ENCODE measurements around the gene C8A.

The C8A gene

GRCh38 chr1:56834137-56834900 lies 20.3 kb upstream of the C8A start:
- DNase-seq (ENCODE audit: low read depth): no peak
- TF ChIP-seq CTCF (IDR thresholded peaks at IDR 0.05; ENCODE audit: low read depth, low read length, missing control alignments): no peak
- no peak overlapping the region for H3K4me3 ChIP-seq (ENCODE audit: low read depth, low read length)
- in situ Hi-C loops (cut with HindIII; ENCODE audit: low sequenced_read_pairs): loop anchor here (25.0 kb wide), 1 partner anchor 1828 kb away; no protein-coding TSS in a partner anchor

DNA sequence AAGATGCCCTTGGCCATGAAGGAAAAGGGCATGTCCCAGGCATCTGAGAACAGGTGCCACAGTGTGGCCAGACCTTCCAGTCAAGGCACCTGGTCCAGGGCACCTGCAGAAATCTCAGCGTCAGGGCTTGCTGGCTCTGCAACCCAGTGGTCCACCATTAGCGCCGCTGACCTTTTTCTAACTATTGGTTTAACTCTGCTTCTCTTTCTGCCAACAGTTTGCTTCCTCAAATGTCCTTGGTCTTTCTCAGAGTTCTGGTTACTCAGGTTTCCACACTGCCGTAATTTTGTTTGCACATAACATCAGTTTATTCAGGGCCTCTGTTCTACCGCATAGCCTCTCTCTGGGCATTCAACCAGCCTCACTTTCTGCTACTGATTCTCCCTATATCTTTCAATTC lies 18.9 kb upstream of the C8A start:
- in situ Hi-C loops (cut with HindIII; ENCODE audit: low sequenced_read_pairs): loop anchor here (25.0 kb wide), 1 partner anchor 1827 kb away; no protein-coding TSS in a partner anchor
- no peak overlapping the region for H3K4me3 ChIP-seq (ENCODE audit: low read depth, low read length)
- no peak for TF ChIP-seq CTCF (IDR thresholded peaks at IDR 0.05; ENCODE audit: low read depth, low read length, missing control alignments)
- no peak for DNase-seq (ENCODE audit: low read depth)

DNA sequence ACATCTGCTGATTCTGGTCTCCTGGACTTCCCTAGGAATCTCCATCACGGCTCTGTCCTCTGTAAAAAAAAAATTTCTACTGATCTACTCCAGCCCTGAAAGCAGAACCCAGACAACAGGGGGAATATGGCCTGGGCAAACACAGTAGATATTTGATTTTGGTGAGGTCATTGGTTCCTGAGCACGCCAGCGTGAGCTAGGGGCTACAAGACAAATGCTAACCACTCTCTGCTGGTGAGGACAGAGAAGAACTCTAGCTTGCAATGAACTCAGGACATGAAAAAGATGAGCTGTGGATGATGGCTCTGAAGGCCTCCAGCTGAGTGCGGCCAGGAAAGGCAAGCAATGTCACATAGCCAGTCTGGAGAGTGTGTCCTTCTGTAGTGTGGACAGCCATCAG lies 18.2 kb upstream of the C8A start:
- in situ Hi-C loops (cut with HindIII; ENCODE audit: low sequenced_read_pairs): loop anchor here (25.0 kb wide), 1 partner anchor 1826 kb away; no protein-coding TSS in a partner anchor
- DNase-seq (ENCODE audit: low read depth): no peak
- no peak for TF ChIP-seq CTCF (IDR thresholded peaks at IDR 0.05; ENCODE audit: low read depth, low read length, missing control alignments)
- H3K4me3 ChIP-seq (ENCODE audit: low read depth, low read length): no peak overlapping the region

- TF ChIP-seq CTCF (IDR thresholded peaks at IDR 0.05; ENCODE audit: low read depth, low read length, missing control alignments): no peak
- H3K4me3 ChIP-seq (ENCODE audit: low read depth, low read length): no peak overlapping the region
- DNase-seq (ENCODE audit: low read depth): no peak
- in situ Hi-C loops (cut with HindIII; ENCODE audit: low sequenced_read_pairs): loop anchor here (25.0 kb wide), 1 partner anchor 1825 kb away; no protein-coding TSS in a partner anchor
These were observed 17.2 kb upstream of the C8A start for GRCh38 chr1:56837244-56837939.

DNA sequence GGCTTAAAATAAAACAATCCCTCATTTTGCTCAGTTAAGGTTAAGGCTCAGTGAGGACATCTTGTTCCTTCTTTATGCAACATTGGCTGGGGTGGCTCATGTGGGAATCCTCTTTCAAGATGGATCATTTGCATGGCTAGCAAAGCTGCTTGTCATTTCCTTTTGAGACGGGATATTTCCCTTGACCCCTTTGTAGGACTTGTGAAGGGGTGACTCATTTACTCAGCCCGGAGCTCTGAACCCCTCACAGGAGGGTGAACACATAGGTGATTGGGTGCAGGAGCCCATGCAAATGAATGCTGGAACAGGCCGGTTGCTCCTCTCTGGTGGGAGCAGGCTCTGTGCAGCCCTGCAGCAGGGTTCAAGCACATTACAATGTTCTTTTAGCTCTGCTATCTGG lies 15.8 kb upstream of the C8A start:
- TF ChIP-seq CTCF (IDR thresholded peaks at IDR 0.05; ENCODE audit: low read depth, low read length, missing control alignments): no peak
- DNase-seq (ENCODE audit: low read depth): no peak

GRCh38 chr1:56843544-56843943 lies 11.1 kb upstream of the C8A start:
- H3K4me3 ChIP-seq (ENCODE audit: low read depth, low read length): no peak overlapping the region
- in situ Hi-C loops (cut with HindIII; ENCODE audit: low sequenced_read_pairs): loop anchor here (25.0 kb wide), 1 partner anchor 1819 kb away; no protein-coding TSS in a partner anchor
- TF ChIP-seq CTCF (IDR thresholded peaks at IDR 0.05; ENCODE audit: low read depth, low read length, missing control alignments): no peak
- DNase-seq (ENCODE audit: low read depth): no peak

More for the DNA sequence above, 15.8 kb upstream of the C8A start:
- in situ Hi-C loops (cut with HindIII; ENCODE audit: low sequenced_read_pairs): loop anchor here (25.0 kb wide), 1 partner anchor 1824 kb away; no protein-coding TSS in a partner anchor
- H3K4me3 ChIP-seq (ENCODE audit: low read depth, low read length): no peak overlapping the region
